ENCODE measurements around the gene LST1.
A peak's percentile ranks its signal among the peaks of the same experiment; 100 is the strongest.

Gene LST1

DNA sequence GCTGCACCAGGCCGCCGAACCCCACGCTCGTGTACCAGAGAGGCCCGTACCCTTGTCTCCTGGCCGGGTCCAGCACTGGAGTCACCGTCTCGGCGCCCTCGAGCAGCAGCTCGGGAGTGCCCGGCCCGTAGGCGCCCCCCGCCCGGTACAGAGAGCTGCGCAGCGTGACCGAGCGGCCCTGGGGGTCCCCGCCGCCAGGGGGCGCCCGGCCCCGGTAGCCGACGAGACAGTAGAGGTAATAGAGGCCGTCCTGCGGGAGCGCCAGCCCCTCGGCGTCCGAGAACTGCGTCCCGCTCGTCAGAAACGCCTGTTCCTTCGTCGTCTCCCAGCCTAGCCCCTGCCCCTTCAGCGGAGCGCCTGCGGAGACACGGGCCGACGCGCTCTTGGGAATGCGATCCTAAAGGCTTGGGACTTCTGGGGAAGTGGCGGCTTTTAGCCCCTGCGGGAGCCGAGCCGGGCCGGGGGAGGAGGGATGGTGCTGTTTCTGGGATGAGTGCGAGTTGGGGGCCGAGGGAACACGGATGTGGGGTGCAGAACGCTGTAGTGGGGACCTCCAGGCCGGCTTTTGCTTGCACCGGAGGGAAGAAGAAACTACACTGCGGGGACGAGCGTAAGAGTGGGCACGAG, 5.2 kb upstream of the LST1 start:
- H3K4me3 ChIP-seq (ENCODE audit: low read depth, low read length), result peak overlapping the region; percentile 64
- DNase-seq (ENCODE audit: low read depth), result peak; percentile 31
- in situ Hi-C loops (cut with HindIII; ENCODE audit: low sequenced_read_pairs), result no loop called here
- TF ChIP-seq, protein P1, sequence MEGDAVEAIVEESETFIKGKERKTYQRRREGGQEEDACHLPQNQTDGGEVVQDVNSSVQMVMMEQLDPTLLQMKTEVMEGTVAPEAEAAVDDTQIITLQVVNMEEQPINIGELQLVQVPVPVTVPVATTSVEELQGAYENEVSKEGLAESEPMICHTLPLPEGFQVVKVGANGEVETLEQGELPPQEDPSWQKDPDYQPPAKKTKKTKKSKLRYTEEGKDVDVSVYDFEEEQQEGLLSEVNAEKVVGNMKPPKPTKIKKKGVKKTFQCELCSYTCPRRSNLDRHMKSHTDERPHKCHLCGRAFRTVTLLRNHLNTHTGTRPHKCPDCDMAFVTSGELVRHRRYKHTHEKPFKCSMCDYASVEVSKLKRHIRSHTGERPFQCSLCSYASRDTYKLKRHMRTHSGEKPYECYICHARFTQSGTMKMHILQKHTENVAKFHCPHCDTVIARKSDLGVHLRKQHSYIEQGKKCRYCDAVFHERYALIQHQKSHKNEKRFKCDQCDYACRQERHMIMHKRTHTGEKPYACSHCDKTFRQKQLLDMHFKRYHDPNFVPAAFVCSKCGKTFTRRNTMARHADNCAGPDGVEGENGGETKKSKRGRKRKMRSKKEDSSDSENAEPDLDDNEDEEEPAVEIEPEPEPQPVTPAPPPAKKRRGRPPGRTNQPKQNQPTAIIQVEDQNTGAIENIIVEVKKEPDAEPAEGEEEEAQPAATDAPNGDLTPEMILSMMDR (IDR thresholded peaks at IDR 0.05; ENCODE audit: low read depth, low read length, missing control alignments), result peak; percentile 88

DNA sequence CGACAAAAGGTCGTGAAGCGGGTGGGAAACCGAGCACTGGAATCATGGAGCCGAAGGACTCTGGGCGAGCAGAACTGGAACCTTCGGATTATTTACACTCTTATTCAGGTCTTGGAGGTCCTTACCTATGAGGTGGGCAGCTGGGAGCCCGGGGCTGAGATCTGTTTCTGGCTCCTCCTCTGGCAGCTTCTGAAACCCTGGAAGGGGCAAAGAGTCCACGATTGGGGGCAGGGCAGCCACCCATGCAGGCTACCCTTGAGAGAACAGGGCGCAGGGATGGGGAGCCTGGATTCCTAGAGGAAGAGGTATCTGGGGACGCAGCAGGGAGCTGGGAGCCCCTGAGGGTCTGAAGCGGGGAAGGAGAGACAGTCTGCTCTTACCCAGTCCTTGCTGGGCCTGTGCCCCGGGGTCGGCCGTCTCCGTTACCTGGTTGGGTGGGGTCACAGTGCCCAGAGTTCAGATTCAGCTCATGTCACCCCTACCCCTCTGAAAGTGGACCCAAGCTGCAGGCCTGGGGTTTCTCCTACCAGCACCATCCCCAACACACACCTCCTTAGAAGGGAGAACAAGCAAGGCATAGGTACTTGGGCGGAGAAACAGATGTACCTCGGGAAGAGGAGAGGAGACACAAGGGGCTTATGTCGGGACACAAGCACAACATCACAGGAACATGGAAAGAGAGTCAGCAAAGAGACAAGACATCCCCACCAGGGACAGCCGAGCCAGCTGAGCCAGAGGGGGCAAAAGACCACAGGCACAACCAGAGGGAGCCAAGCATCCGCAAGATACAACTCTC, 4.4 kb upstream of the LST1 start:
- TF ChIP-seq, protein P1 (IDR thresholded peaks at IDR 0.05; ENCODE audit: low read depth, low read length, missing control alignments), result no peak
- DNase-seq (ENCODE audit: low read depth), result no peak
- in situ Hi-C loops (cut with HindIII; ENCODE audit: low sequenced_read_pairs), result no loop called here
- peak overlapping the region; percentile 64 for H3K4me3 ChIP-seq (ENCODE audit: low read depth, low read length)

DNA sequence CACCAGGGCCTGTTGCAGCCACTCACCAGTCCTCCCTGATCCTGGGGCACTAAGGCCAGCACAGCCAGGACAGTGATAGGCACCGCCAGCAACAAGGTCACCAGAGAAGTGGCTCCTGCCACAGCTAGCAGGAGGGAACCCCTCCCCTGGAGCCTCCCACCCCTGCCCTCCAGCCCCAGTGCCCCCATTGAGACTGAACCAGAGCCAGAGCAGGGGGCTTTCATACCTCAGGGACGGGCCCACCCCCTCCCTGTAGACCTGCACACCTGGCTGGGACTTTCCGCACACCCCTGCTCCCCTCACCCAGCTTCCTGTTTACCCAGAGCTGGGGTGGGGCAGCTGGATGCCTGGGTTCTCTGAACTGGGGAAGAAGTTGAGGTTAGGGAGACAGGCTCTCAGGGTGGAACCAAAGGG, 3.8 kb upstream of the LST1 start, which contains the start of gene LTB:
Gene LTB (minus strand): TSS at position 195 of the 414 bp plus-strand sequence. CDS start 7 bp downstream, at position 188.
- in situ Hi-C loops (cut with HindIII; ENCODE audit: low sequenced_read_pairs), result no loop called here
- DNase-seq (ENCODE audit: low read depth), result no peak
- TF ChIP-seq, protein P1 (IDR thresholded peaks at IDR 0.05; ENCODE audit: low read depth, low read length, missing control alignments), result no peak
- peak within 1 kb of the TSS; percentile 64 for H3K4me3 ChIP-seq (ENCODE audit: low read depth, low read length)

DNA sequence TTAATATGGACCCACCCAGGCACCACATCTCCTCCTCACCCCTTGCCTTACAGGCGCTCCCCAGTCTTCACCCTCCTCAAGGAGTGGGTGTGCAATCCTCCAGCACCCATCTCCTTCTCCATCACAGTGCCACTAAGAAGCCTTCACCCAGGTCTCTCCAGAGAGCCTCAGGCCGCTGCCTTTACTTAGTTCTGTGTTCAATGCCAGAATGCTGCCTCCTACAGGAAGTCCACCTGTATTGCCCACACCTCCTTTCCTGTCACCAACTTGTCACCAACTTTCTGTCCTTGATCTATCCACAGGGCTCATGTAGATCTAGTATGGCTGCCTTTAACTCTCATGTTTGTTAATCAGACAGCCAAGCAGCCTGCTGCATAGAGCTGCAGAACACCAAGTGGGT, 586 bp upstream of the LST1 start:
- in situ Hi-C loops (cut with HindIII; ENCODE audit: low sequenced_read_pairs), result no loop called here
- DNase-seq (ENCODE audit: low read depth), result no peak
- no peak overlapping the region for H3K4me3 ChIP-seq (ENCODE audit: low read depth, low read length)

DNA sequence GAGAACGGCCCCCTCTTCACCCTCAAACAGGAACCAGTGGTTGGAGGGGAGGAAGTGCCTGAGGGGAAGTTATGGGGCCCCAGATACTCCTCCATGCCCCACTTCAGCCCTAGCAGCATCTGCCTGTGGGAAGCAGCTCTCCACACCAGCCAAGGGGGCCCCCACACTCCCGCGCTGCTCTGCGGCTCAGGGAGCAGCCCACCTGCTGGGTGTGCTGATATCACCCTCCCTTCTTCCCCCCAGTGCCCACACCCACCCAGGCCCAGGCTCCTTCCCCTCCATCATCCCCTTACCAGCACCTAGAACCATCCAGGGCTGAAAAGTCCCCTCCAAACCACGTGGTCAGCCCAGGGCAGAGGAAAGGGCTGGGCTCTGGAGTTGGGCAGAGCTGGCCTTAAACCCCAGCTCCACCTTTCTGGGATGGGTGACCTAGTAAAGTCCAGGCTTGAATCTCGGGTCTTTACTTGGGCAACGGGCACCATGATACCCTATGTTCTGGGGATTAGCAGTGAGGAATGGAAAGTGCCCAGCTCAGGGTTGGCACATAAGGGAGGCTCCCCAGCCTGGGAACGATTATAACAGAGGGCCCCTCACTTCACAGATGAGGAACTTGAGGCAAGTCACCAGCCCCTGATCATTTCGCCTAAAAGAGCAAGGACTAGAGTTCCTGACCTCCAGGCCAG, 663 bp downstream of the LST1 start:
- no peak for DNase-seq (ENCODE audit: low read depth)
- TF ChIP-seq, protein P1 (IDR thresholded peaks at IDR 0.05; ENCODE audit: low read depth, low read length, missing control alignments), result no peak
- in situ Hi-C loops (cut with HindIII; ENCODE audit: low sequenced_read_pairs), result no loop called here
- no peak overlapping the region for H3K4me3 ChIP-seq (ENCODE audit: low read depth, low read length)

More for the DNA sequence above, 586 bp upstream of the LST1 start:
- TF ChIP-seq, protein P1 (IDR thresholded peaks at IDR 0.05; ENCODE audit: low read depth, low read length, missing control alignments), result peak; percentile 13

Measured in astrocyte of the cerebellum (primary cell).